HT-29 (cell line): ENCODE measurements around the gene NRCAM. TPM values are rescaled to one million over a fixed set of nuclear protein-coding genes. Genes with fewer than 3 reads are reported as not detected.
A peak's percentile ranks its signal among the peaks of the same experiment; 100 is the strongest.

Experiments
- DNase-seq: peaks from one replicate; pipeline ENCODE4 v3.0.0-alpha.2; 2015; ENCODE audit warnings: low spot score
- total RNA-seq: library from RNA; depleted of rRNA; stranded (reverse); fragments of >200 nt; shearing (Covaris generic); gene quantifications from 2 replicates; pipeline ENCODE4 v1.2.3, GENCODE V29; 2014

Gene NRCAM
- total RNA-seq, 1 experiment from 2014 or later: 0.61 TPM

DNA sequence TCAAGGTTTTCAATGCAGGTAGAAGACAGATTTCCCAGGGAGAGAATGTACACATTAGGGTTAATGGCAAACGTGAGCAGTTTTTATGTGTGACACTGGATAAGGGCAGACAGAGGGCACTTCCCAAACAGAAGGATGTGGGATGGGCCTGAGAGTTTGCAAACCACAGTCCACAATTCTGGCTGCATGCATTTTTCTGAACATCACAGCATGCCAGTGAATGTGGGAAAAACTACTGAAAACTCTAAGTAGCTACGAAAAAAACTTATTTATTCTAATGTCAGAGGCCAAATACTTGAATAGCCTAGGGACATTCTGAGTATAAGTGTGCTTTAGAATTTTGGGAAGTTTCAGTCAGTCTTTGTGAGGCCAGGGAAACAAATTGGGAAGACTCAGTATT is 145.9 kb downstream of the NRCAM start:
- no peak for DNase-seq

GRCh38 chr7:108308903-108309302 is 147.3 kb downstream of the NRCAM start:
- DNase-seq: no peak

DNA sequence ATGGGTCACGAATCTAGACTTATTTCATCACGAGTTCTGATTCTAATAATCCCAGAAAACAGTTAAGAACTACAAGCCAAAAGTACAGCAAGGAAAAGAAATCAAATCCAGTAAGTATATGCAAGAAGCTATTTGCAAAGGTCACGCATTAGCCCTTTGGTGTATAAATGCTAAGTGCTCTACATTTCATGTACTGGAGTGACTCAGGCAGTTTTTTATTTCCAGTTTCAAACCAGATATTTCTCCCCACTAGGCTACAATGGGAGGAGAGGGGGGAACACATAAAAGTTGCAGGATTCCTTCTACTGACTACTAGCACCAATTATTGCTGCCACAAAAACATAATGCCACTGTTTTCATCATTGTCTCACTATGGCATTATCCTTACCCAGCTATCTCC is 148.0 kb downstream of the NRCAM start:
- DNase-seq: no peak

DNA sequence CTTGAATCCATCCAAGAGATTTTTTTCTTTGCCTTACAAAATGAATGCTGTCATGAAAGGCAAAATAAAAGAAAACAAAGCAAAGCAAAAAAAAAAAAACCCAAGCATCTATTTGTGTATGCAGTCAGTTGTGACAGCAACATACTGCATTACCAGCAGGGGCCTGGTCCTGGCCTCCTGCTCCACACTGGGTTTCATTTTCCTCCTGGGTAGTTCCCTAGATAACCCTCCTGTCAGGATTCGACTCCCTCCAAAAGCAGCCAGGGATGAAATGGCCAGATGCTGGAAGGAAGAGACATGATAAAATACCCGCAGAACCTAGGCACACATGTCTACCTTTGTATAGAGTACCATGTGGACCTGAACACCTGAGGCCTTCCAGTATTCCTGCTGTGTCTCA is 148.6 kb downstream of the NRCAM start:
- DNase-seq: no peak

DNA sequence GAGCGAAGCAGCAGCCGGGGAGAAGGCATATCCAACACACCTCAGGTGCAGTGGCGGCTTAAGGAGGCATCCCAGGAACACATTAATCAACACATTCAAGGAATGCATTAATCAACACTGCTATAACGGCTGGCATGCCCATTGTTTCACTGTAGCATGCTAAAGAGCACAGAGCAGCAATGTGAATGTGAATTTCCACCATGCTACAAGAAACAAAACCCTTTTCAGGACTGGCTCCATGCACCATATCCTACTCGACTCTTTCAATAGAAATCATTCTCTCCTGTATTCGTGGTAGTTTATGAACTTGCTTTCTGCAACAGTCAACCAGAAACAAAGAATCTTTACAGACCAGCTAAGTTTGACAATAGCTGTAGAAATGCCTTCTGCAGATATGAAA is 149.0 kb downstream of the NRCAM start:
- no peak for DNase-seq

- DNase-seq: no peak
Observed at GRCh38 chr7:108303332-108303731, 152.9 kb downstream of the NRCAM start.

- DNase-seq: no peak
Observed at GRCh38 chr7:108301387-108301786, 154.8 kb downstream of the NRCAM start.

DNA sequence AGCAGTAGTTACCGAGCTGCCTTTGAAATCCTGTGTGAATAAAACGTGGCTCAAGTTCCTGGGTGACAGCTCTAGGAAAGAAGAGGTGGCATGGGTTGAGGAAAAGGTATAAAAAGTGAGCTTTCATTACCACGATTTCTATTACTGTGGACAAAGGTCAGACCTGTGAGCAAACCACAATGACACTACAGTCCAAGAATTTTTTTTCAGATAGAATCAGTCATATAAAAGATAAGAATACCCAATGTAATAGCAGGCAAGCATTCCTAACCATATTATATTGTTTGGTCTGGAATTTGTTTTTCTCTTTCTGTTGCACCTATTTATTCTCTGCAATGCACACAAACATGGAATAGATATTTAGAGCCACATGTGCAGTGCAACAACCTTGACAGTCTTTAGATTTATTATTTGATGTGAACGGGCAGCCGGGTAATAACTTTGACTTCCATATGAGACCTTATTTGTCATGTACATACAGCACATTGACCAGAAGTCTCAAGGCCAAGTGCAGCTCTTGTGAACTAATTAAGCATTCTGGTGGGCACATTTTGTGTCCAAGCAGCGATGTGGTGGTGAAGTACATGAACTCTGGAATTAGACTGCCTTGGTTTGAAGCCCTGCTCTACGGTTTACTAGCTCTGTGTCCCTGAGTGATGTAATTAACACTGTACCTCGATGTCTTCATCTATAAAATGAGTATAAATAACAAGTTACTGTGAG is 156.8 kb downstream of the NRCAM start:
- DNase-seq: peak; percentile 88

DNA sequence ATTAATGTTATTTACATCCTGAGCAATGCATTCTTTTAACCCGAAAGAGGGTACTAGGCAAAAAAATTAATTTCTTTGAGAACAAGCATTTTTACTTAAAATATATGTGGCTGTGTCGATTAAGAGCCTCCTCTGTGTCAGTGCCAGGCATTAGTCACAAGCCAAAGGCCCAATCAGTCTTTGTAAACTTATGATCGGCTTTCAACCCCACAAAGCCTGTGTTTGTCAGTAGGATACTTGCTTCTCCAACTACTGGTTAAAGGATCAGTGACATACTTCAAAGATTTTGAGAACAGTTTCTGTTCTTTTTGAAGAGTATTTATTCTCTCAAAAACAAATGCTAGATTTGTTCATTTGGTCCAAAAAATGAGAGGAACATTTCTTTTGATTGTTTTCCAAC is 159.3 kb downstream of the NRCAM start:
- no peak for DNase-seq

GRCh38 chr7:108294595-108294994 is 161.6 kb downstream of the NRCAM start:
- DNase-seq: no peak

DNA sequence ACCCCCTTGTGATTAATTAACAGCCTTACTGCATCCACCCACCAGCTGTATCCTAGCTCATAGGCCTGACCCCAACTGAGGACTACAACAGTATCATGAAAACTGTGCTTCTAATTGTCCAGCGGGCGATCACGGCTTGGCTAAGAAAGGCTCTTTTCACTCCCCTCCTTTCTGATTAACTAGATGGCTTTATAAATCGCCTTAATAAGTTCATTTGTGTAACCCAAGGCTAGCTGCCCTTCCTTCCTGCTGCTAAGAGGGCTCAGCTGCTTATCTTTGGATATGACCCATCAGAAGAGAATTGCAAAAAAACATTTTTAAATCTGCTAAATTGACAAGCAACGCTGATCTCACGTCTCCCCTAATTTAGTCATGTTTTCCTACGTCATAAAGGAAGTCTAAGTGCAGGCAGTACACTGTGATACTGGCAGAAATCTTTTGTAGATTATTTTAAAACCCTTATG is 163.1 kb downstream of the NRCAM start:
- no peak for DNase-seq

DNA sequence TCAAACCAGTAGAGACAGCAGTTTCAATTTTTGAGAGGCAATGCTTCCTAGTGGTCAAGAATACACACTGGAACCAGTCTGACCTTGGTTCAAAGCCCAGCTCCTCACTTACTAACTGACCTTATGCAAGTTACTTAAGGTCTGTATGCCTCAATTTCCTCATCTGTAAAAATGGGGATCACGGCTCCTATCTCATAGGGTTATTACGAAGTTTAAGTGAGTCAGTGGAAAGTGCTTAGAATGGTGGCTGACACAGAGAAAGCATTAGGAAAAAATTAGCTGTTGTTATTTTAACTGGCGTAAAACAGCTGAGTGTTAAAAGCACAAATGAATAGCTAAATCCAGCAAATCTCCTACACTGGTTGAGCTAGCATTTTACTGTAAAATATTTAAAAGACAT is 163.7 kb downstream of the NRCAM start:
- DNase-seq: no peak

DNA sequence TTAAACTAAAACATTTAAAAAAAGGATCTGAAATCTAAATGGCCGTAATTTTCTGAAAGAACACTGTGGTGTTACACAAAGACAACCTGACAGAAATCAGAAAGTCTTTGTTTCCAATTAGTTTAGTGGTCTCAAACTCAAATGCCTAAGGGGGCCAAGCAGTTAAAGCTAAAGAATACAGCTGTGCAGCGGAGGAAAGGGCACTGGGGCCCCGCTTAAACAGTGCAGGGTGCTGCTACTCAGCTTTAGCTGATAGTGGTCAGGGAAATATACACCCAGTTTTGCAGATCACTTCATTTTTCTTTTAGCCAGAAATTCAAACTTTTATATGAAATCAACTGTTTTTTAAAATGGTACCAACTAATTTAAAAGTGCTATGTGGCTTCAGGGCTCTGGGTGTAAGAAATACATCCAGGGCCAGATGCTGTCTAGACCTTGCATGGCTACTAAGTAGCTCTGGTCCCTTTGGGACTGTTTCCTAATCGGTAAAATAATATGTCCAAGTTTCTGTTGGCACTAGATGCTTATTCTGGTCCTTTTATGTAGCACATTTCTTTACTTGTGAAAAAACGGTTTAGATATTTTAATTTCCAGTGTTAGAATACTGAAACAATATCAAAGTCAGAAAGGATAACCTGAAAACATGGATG is 164.3 kb downstream of the NRCAM start:
- DNase-seq: no peak

GRCh38 chr7:108291152-108291508 is 165.1 kb downstream of the NRCAM start:
- no peak for DNase-seq

DNA sequence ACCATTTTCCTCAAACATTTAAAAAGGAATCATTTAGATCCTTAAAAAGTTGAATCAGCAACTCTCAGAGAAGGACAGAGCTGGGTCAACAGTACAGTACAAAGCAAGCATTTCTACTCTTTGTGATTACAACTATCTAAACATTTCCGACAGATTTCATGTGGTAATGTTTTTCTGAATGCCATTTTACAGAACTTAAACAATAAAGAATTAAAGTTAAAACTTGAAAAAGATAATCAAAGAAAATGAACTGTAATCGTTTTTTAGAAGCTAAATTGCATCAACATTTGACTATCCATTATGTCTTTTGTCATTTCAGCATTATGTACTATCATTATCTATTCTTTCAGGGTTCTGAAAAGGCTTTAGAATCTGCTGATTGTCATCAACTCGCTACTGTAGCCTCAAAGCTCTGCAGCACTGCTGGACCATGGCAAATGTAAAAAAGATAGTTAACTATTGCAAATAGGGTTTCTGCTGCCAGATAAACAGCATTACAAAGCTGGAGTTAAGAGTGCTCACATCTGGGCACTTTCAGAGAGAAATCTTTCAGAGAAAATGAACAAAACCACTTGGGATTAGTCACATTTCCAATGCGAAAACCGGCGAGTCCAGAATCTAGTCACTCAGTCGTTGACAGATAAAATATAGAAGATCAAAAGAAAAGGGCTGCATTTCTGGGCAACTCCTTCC is 165.6 kb downstream of the NRCAM start:
- DNase-seq: no peak

- peak; percentile 14 for DNase-seq
Observed at GRCh38 chr7:108289852-108290251, 166.4 kb downstream of the NRCAM start.

DNA sequence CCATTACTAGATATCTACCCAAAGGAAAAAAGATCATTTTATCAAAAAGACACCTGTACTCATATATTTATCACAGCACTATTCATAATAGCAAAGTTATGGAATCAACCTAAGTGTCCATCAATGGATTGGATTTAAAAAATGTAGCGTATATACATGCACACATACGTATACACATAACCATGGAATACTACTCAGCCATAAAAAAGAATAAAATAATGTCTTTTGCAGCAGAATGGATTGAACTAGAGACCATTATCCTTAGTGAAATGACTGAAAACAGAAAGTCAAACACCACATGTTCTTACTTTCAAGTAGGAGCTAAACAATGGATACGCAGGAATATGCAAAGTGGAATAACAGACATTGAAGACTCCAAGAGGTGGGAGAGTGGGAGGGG is 168.4 kb downstream of the NRCAM start:
- no peak for DNase-seq

DNA sequence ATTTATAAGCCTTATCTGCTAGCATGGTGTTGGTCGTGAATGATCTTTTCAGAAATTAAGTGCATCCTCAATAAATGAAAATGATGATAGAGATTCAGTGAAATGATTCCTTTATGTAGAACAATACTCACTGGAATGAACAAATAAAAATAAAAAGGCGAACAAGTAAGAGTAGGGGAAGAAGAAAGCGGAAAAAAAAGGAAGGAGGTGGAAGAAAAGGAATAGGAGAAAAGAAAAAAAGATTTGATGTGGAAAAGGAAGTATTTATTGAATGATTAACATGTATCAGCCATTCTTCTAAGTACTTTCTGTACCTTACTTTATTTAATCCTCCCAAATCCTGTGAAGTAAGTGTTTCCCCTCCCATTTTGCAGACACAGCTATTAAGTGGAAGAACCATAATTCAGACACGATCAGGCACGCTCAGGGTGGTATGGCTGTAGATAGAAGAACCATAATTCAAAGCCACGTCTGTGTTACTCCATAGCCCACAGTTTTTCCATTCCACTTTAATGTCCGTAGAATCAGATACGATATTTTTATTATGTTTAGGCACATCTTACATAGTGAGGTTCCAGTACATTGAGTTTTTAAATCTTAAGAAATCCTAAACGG is 169.8 kb downstream of the NRCAM start:
- DNase-seq: no peak

- DNase-seq: no peak
Observed at GRCh38 chr7:108285778-108286177, 170.5 kb downstream of the NRCAM start.

- DNase-seq: no peak
Observed at GRCh38 chr7:108285003-108285368, 171.2 kb downstream of the NRCAM start.

GRCh38 chr7:108284349-108285002 is 171.8 kb downstream of the NRCAM start:
- DNase-seq: no peak

DNA sequence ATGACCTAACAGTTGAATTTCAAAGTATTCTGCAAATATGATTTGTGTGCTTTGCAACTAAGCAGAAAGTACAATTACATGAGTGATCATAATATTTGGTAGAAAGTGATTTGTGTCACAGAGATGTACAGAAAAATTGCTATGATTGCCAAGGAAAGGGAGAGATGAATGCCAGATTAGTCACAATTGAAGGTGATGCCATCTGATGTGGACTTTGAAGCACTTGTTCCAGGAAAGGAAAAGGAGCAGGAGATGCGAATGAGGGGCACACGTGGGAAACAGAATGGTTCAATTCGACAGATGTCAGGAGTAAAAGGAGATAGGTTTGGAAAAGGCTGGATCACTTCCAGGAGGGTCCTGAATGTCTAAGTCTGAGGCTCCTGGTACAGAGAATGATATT is 173.0 kb downstream of the NRCAM start:
- no peak for DNase-seq
